IMR-90 (cell line): Measurements from ENCODE around the gene NOS2. TPM values are rescaled to one million over a fixed set of nuclear protein-coding genes. Genes with fewer than 3 reads are reported as not detected.

Source experiments
- ATAC-seq: fragments of 200-7000 bp; cut with Tn5 transposase; 2 replicates; pipeline ENCODE4 v1.9.1; 2020; ENCODE audit warnings: low read depth, mild to moderate bottlenecking, moderate library complexity
- BruUV-seq: library from RNA; stranded (reverse); fragments of 400-500 nt; replicated peaks from 2 replicates; lab custom pipeline; 2021; lab: Mats Ljungman, UMichigan
- CTCF ChIA-PET: fragments of 300-600 bp; formaldehyde crosslinking; extraction: SDS; loops from one replicate; lab custom pipeline; 2021; ENCODE audit warnings: antibody characterized with exemption; lab: Yijun Ruan, JAX
- POLR2A ChIA-PET: fragments of 300-600 bp; sonication (Branson Sonifier 250); formaldehyde crosslinking; loops from one replicate; lab custom pipeline; 2022; ENCODE audit warnings: antibody characterized with exemption; ENCODE audit not compliant: unreplicated experiment; lab: Charles Lee
- DNase-seq: peaks from one replicate; pipeline ENCODE4 v3.0.0; 2013
- H2AFZ ChIP-seq: replicated peaks from 2 replicates; pipeline ENCODE3; 2013; ENCODE audit warnings: low read length, mild to moderate bottlenecking; ENCODE audit not compliant: poor library complexity
- H2AK5ac ChIP-seq: 2 replicates; pipeline ENCODE4 v1.6.1; 2013; ENCODE audit warnings: low read depth, low read length, inconsistent platforms
- H2AK9ac ChIP-seq: replicated peaks from 2 replicates; pipeline ENCODE3; 2013; ENCODE audit warnings: mild to moderate bottlenecking, low read depth, low read length, moderate library complexity; ENCODE audit not compliant: poor library complexity
- H2BK120ac ChIP-seq: 2 replicates; pipeline ENCODE4 v1.6.1; 2013; ENCODE audit warnings: low read depth, low read length, inconsistent platforms
- H2BK15ac ChIP-seq: 3 replicates; pipeline ENCODE4 v1.6.1; 2013; ENCODE audit warnings: low read depth, low read length, inconsistent platforms
- H2BK20ac ChIP-seq: 2 replicates; pipeline ENCODE4 v1.6.1; 2013; ENCODE audit warnings: low read depth, mild to moderate bottlenecking, inconsistent platforms, low read length, moderate library complexity
- H2BK5ac ChIP-seq: 2 replicates; pipeline ENCODE4 v1.6.1; 2013; ENCODE audit warnings: mild to moderate bottlenecking, low read depth, low read length, inconsistent platforms; ENCODE audit not compliant: poor library complexity, severe bottlenecking
- H3K14ac ChIP-seq: replicated peaks from 2 replicates; pipeline ENCODE4 v1.6.1; 2013; ENCODE audit warnings: low read depth, low read length, inconsistent platforms
- H3K18ac ChIP-seq: 2 replicates; pipeline ENCODE4 v1.6.1; 2013; ENCODE audit warnings: low read depth, low read length, control low read depth
- H3K23ac ChIP-seq: 2 replicates; pipeline ENCODE4 v1.6.1; 2013; ENCODE audit warnings: low read depth, low read length, inconsistent platforms
- H3K27ac ChIP-seq: 2 replicates; pipeline ENCODE4 v1.5.1; 2013; ENCODE audit warnings: mild to moderate bottlenecking, control low read depth, low read length; ENCODE audit not compliant: insufficient read depth
- H3K27me3 ChIP-seq: 2 replicates; pipeline ENCODE4 v1.6.1; 2013; ENCODE audit warnings: low read length; ENCODE audit not compliant: control insufficient read depth, insufficient read depth
- H3K36me3 ChIP-seq: 2 replicates; pipeline ENCODE4 v1.6.1; 2013; ENCODE audit warnings: low read length, mixed read lengths; ENCODE audit not compliant: control insufficient read depth, insufficient read depth
- H3K4ac ChIP-seq: 2 replicates; pipeline ENCODE4 v1.6.1; 2013; ENCODE audit warnings: low read depth, low read length, inconsistent platforms
- H3K4me1 ChIP-seq: 2 replicates; pipeline ENCODE4 v1.6.1; 2013; ENCODE audit warnings: low read length, mixed read lengths; ENCODE audit not compliant: control insufficient read depth, insufficient read depth
- H3K4me2 ChIP-seq: 2 replicates; pipeline ENCODE4 v1.6.1; 2013; ENCODE audit warnings: low read depth, mild to moderate bottlenecking, control low read depth, low read length, moderate library complexity
- H3K4me3 ChIP-seq: 2 replicates; pipeline ENCODE4 v1.5.1; 2013; ENCODE audit warnings: low read depth, mild to moderate bottlenecking, control low read depth, low read length, moderate library complexity; ENCODE audit not compliant: insufficient read depth
- H3K56ac ChIP-seq: 2 replicates; pipeline ENCODE4 v1.6.1; 2013; ENCODE audit warnings: low read length, inconsistent platforms; ENCODE audit not compliant: insufficient read depth; ENCODE audit errors: extremely low read depth
- H3K79me1 ChIP-seq, 2 experiments: 2 replicates each; pipeline ENCODE4 v1.6.1; 2013; ENCODE audit warnings: low read length in 2 of 2, inconsistent platforms in 1 of 2, low read depth in 1 of 2
- H3K9ac ChIP-seq: 2 replicates; pipeline ENCODE4 v1.6.1; 2013; ENCODE audit warnings: low read depth, low read length, control low read depth
- H3K9me1 ChIP-seq: 2 replicates; pipeline ENCODE4 v1.6.1; 2013; ENCODE audit warnings: low read length, inconsistent platforms; ENCODE audit not compliant: insufficient read depth
- H3K9me3 ChIP-seq: 2 replicates; pipeline ENCODE4 v1.6.1; 2013; ENCODE audit warnings: low read length; ENCODE audit not compliant: control insufficient read depth, insufficient read depth
- H4K20me1 ChIP-seq: 2 replicates; pipeline ENCODE4 v1.6.1; 2013; ENCODE audit warnings: low read length, inconsistent platforms; ENCODE audit not compliant: insufficient read depth
- H4K5ac ChIP-seq: 2 replicates; pipeline ENCODE4 v1.6.1; 2013; ENCODE audit warnings: mild to moderate bottlenecking, low read depth, low read length, control low read depth
- H4K8ac ChIP-seq, 2 experiments: 2 replicates each; pipeline ENCODE4 v1.6.1; 2013; ENCODE audit warnings: low read depth in 2 of 2, low read length in 2 of 2, control low read depth in 1 of 2, inconsistent platforms in 1 of 2
- H4K91ac ChIP-seq: 2 replicates; pipeline ENCODE4 v1.6.1; 2013; ENCODE audit warnings: low read depth, low read length, inconsistent platforms; ENCODE audit not compliant: insufficient read depth
- BHLHE40 ChIP-seq: fragments of 150-350 bp; IDR thresholded peaks from 2 replicates; pipeline ENCODE4 v1.6.1; 2016; ENCODE audit warnings: mild to moderate bottlenecking, low read depth, low read length
- CHD1 ChIP-seq: IDR thresholded peaks from 2 replicates; pipeline ENCODE4 v1.6.1; 2012; ENCODE audit warnings: low read depth, low read length, improper control_type of control experiment
- MAFK ChIP-seq: IDR thresholded peaks from 2 replicates; pipeline ENCODE4 v1.6.1; 2012; ENCODE audit warnings: low read depth, low read length, improper control_type of control experiment
- MAZ ChIP-seq: IDR thresholded peaks from 2 replicates; pipeline ENCODE4 v1.6.1; 2012; ENCODE audit warnings: low read depth, mild to moderate bottlenecking, low read length, improper control_type of control experiment, moderate library complexity, borderline replicate concordance
- MXI1 ChIP-seq: IDR thresholded peaks from 2 replicates; pipeline ENCODE4 v1.6.1; 2012; ENCODE audit warnings: low read depth, mild to moderate bottlenecking, low read length, moderate library complexity, borderline replicate concordance
- POLR2A ChIP-seq: IDR thresholded peaks from 2 replicates; pipeline ENCODE4 v1.6.1; 2012; ENCODE audit warnings: mild to moderate bottlenecking, low read depth, low read length
- RAD21 ChIP-seq: IDR thresholded peaks from 2 replicates; pipeline ENCODE4 v1.6.1; 2012; ENCODE audit warnings: low read length, improper control_type of control experiment
- RCOR1 ChIP-seq: IDR thresholded peaks from 2 replicates; pipeline ENCODE4 v1.6.1; 2012; ENCODE audit warnings: mild to moderate bottlenecking, low read length, improper control_type of control experiment; ENCODE audit not compliant: insufficient replicate concordance
- dilution Hi-C: fragments of 300-500 bp; cut with HindIII; formaldehyde crosslinking; loops from one replicate; pipeline ENCODE4 v1.14.3; 2018; ENCODE audit warnings: low sequenced_read_pairs; ENCODE audit not compliant: unreplicated experiment
- in situ Hi-C: fragments of 300-500 bp; cut with MboI; formaldehyde crosslinking; loops from 3 replicates; pipeline ENCODE4 v1.14.3; 2019; ENCODE audit warnings: low sequenced_read_pairs, inconsistent platforms, mixed read lengths
- intact Hi-C: fragments of 100-400 bp; cut with micrococcal nuclease; formaldehyde crosslinking; loops from 2 replicates; pipeline ENCODE4 v1.10.0; 2022
- polyA plus RNA-seq, 3 experiments: library from polyadenylated mRNA; depleted of rRNA; stranded (reverse); fragments of >200 nt; gene quantifications; 2 replicates each; pipeline ENCODE4 v1.2.3, GENCODE V29; 2012; ENCODE audit warnings: low replicate concordance in 1 of 3
- total RNA-seq: library from RNA; depleted of rRNA; stranded (reverse); fragments of >200 nt; gene quantifications from 2 replicates; pipeline ENCODE4 v1.2.3, GENCODE V29; 2012
- TF ChIP-seq, protein P1 (sequence below): conservative IDR thresholded peaks from 2 replicates; pipeline ENCODE4 v1.5.1; 2012; ENCODE audit warnings: mild to moderate bottlenecking, low read depth, low read length, improper control_type of control experiment
- TF ChIP-seq, protein P2 (sequence below): fragments of 150-350 bp; IDR thresholded peaks from 2 replicates; pipeline ENCODE4 v1.6.1; 2017; ENCODE audit warnings: mild to moderate bottlenecking, antibody characterized with exemption, low read length, low read depth
- TF ChIP-seq, protein P3 (sequence below): fragments of 150-350 bp; IDR thresholded peaks from 2 replicates; pipeline ENCODE4 v1.6.1; 2016; ENCODE audit warnings: low read depth, mild to moderate bottlenecking, low read length, moderate library complexity, borderline replicate concordance

NOS2 gene
- total and polyA plus RNA-seq, 2 of the 4 experiments (the other 2 are of a cell fraction) = under 0.01 TPM; not detected in 1

DNA sequence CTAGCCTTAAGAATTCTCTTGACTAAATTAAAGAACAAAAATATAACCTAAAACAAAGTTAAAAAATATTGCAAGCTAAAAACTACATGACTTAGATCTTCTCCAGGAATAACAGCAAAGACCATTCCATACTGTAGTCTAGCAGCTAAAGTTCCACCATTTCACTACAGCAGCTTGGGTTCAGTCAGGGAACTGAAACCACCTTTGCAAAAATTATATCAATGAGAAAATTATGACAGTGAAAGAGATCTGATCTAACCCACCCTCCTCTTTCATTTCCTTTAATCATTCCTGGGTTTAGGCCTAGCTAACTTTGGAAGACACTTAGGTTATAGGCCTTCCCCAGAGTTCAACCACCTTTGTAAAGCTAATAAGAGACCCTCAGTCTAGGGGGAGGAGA lies 36.3 kb upstream of the NOS2 start:
- dilution Hi-C loops (no loop called here), intact Hi-C loops (no loop called here), in situ Hi-C loops (no loop called here)
- no peaks in the 10 kb centered on the region for H3K9me3 ChIP-seq
- no peak overlapping the region for H3K14ac ChIP-seq
- no TSS peak for BruUV-seq
- H3K36me3 ChIP-seq = no peaks in the 10 kb centered on the region
- no peak overlapping the region for H3K18ac ChIP-seq
- no peak for DNase-seq
- no peak overlapping the region for H2BK20ac ChIP-seq
- TF ChIP-seq, protein P1, sequence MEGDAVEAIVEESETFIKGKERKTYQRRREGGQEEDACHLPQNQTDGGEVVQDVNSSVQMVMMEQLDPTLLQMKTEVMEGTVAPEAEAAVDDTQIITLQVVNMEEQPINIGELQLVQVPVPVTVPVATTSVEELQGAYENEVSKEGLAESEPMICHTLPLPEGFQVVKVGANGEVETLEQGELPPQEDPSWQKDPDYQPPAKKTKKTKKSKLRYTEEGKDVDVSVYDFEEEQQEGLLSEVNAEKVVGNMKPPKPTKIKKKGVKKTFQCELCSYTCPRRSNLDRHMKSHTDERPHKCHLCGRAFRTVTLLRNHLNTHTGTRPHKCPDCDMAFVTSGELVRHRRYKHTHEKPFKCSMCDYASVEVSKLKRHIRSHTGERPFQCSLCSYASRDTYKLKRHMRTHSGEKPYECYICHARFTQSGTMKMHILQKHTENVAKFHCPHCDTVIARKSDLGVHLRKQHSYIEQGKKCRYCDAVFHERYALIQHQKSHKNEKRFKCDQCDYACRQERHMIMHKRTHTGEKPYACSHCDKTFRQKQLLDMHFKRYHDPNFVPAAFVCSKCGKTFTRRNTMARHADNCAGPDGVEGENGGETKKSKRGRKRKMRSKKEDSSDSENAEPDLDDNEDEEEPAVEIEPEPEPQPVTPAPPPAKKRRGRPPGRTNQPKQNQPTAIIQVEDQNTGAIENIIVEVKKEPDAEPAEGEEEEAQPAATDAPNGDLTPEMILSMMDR = no peak
- TF ChIP-seq POLR2A (no peak), BHLHE40 (no peak), MXI1 (no peak), MAFK (no peak), MAZ (no peak), RAD21 (no peak), RCOR1 (no peak), CHD1 (no peak)
- TF ChIP-seq, protein P2, sequence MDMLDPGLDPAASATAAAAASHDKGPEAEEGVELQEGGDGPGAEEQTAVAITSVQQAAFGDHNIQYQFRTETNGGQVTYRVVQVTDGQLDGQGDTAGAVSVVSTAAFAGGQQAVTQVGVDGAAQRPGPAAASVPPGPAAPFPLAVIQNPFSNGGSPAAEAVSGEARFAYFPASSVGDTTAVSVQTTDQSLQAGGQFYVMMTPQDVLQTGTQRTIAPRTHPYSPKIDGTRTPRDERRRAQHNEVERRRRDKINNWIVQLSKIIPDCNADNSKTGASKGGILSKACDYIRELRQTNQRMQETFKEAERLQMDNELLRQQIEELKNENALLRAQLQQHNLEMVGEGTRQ = no peak
- TF ChIP-seq, protein P3, sequence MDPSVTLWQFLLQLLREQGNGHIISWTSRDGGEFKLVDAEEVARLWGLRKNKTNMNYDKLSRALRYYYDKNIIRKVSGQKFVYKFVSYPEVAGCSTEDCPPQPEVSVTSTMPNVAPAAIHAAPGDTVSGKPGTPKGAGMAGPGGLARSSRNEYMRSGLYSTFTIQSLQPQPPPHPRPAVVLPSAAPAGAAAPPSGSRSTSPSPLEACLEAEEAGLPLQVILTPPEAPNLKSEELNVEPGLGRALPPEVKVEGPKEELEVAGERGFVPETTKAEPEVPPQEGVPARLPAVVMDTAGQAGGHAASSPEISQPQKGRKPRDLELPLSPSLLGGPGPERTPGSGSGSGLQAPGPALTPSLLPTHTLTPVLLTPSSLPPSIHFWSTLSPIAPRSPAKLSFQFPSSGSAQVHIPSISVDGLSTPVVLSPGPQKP = no peak
- H4K91ac ChIP-seq = no peak overlapping the region
- no peak for ATAC-seq
- H2AFZ ChIP-seq = no peak overlapping the region
- H3K23ac ChIP-seq = no peak overlapping the region
- no peaks in the 10 kb centered on the region for H3K79me1 ChIP-seq
- H3K9me1 ChIP-seq = no peaks in the 10 kb centered on the region
- no peak overlapping the region for H3K27ac ChIP-seq
- POLR2A ChIA-PET = no interaction called here
- no peak overlapping the region for H3K4ac ChIP-seq
- no peak overlapping the region for H3K4me2 ChIP-seq
- no peak overlapping the region for H2BK5ac ChIP-seq
- no peaks in the 10 kb centered on the region for H3K4me1 ChIP-seq
- H4K5ac ChIP-seq = no peak overlapping the region
- no peak overlapping the region for H2AK9ac ChIP-seq
- H2AK5ac ChIP-seq = no peak overlapping the region
- no peak overlapping the region for H2BK120ac ChIP-seq
- peaks cover 3% of the 10 kb centered on the region for H3K27me3 ChIP-seq
- H2BK15ac ChIP-seq = no peak overlapping the region
- no peaks in the 10 kb centered on the region for H4K20me1 ChIP-seq
- CTCF ChIA-PET = no interaction called here
- H3K9ac ChIP-seq = no peak overlapping the region
- H4K8ac ChIP-seq = no peak overlapping the region
- no peak overlapping the region for H3K56ac ChIP-seq
- no peak overlapping the region for H3K4me3 ChIP-seq
